NCI-H446 treated with DMSO at 0.1 percent for 48 hours (cell line): ENCODE measurements around the gene IP6K3.

Experiments
- DNase-seq: peaks from one replicate; lab custom pipeline; 2025; lab: John Stamatoyannopoulos, UW

Gene IP6K3

GRCh38 chr6:33672808-33673207 lies 73.9 kb downstream of the IP6K3 start:
- no peak for DNase-seq

DNA sequence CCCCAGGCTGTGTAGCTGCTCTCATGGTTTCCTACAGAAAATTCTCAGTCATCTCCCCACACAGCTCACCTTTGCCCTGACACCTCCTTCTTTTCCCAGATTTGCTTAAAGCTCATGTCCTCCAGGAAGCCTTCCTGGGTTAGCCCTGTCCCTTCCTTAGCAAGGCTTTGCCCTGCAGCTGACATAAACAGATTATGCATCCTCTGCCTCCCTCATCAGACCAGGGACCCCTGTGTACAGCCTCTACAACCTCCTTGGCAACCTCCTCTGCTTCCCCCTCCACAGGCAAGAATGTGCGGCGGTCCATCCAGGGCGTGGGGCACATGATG lies 75.0 kb downstream of the IP6K3 start:
- no peak for DNase-seq
